PC-9 (cell line): Measurements from ENCODE around the gene NSD2. TPM values are rescaled to one million over a fixed set of nuclear protein-coding genes. Genes with fewer than 3 reads are reported as not detected.
A peak's percentile ranks its signal among the peaks of the same experiment; 100 is the strongest.

Experiments
- BruUV-seq: library from RNA; stranded (reverse); fragments of 400-500 nt; replicated peaks from 2 replicates; lab custom pipeline; 2021; lab: Mats Ljungman, UMichigan
- CTCF ChIA-PET: fragments of 300-600 bp; sonication (Branson Sonifier 250); formaldehyde crosslinking; loops from one replicate; lab custom pipeline; 2022; ENCODE audit warnings: antibody characterized with exemption; lab: Charles Lee
- POLR2A ChIA-PET: fragments of 300-600 bp; sonication (Branson Sonifier 250); formaldehyde crosslinking; loops from one replicate; lab custom pipeline; 2022; ENCODE audit warnings: antibody characterized with exemption; ENCODE audit not compliant: unreplicated experiment; lab: Charles Lee
- DNase-seq, 2 experiments: peaks; one replicate each; pipeline versions ENCODE4 v3.0.0 to v3.0.0-alpha.2; 2015 to 2022; ENCODE audit warnings: mixed read lengths in 1 of 2
- H2AFZ ChIP-seq: fragments of 200-600 bp; sonication (generic); 2 replicates; pipeline ENCODE4 v1.8.1; 2017; ENCODE audit warnings: antibody characterized with exemption
- H3F3A ChIP-seq: fragments of 200-600 bp; sonication (generic); 2 replicates; pipeline ENCODE4 v1.8.1; 2017; ENCODE audit warnings: antibody characterized with exemption, mild to moderate bottlenecking, low read depth; ENCODE audit not compliant: insufficient read depth
- H3K27ac ChIP-seq: fragments of 200-600 bp; sonication (generic); 2 replicates; pipeline ENCODE4 v1.6.1; 2016; ENCODE audit warnings: mixed run types
- H3K27me3 ChIP-seq: fragments of 200-600 bp; sonication (generic); 2 replicates; pipeline ENCODE4 v1.6.1; 2016; ENCODE audit warnings: low read depth, mixed run types; ENCODE audit not compliant: insufficient read depth
- H3K36me3 ChIP-seq: fragments of 200-600 bp; sonication (generic); 2 replicates; pipeline ENCODE4 v1.6.1; 2016; ENCODE audit warnings: low read depth, mixed run types
- H3K4me1 ChIP-seq: fragments of 200-600 bp; sonication (generic); replicated peaks from 2 replicates; pipeline ENCODE4 v1.6.1; 2016; ENCODE audit warnings: mixed run types; ENCODE audit not compliant: insufficient read depth
- H3K4me2 ChIP-seq: fragments of 200-600 bp; sonication (generic); 2 replicates; pipeline ENCODE4 v1.6.1; 2017; ENCODE audit warnings: mixed run types
- H3K4me3 ChIP-seq: fragments of 200-600 bp; sonication (generic); 2 replicates; pipeline ENCODE4 v1.6.1; 2016; ENCODE audit warnings: mixed run types
- H3K79me2 ChIP-seq: fragments of 200-600 bp; sonication (generic); 2 replicates; pipeline ENCODE4 v1.6.1; 2017; ENCODE audit warnings: low read depth, mixed run types
- H3K9me2 ChIP-seq: fragments of 200-600 bp; sonication (generic); 2 replicates; pipeline ENCODE4 v1.8.1; 2017; ENCODE audit warnings: mild to moderate bottlenecking; ENCODE audit not compliant: insufficient read depth
- H3K9me3 ChIP-seq: fragments of 200-600 bp; sonication (generic); 2 replicates; pipeline ENCODE4 v1.8.1; 2016; ENCODE audit warnings: low read depth; ENCODE audit not compliant: insufficient read depth
- H4K20me1 ChIP-seq: fragments of 200-600 bp; sonication (generic); 2 replicates; pipeline ENCODE4 v1.8.1; 2017; ENCODE audit not compliant: insufficient read depth
- EZH2 ChIP-seq: fragments of 200-600 bp; sonication (generic); IDR thresholded peaks from 2 replicates; pipeline ENCODE4 v1.8.0; 2017; ENCODE audit warnings: antibody characterized with exemption, low read depth
- intact Hi-C: fragments of 100-400 bp; cut with micrococcal nuclease; formaldehyde crosslinking; loops from one replicate; pipeline ENCODE4 v1.10.0; 2022; ENCODE audit not compliant: unreplicated experiment
- total RNA-seq: library from RNA; stranded (reverse); gene quantifications from 2 replicates; pipeline ENCODE4 v1.2.3, GENCODE V29; 2021
- TF ChIP-seq, protein P1 (sequence below): fragments of 200-600 bp; sonication (generic); conservative IDR thresholded peaks from 2 replicates; pipeline ENCODE4 v1.6.1; 2017; ENCODE audit warnings: mixed run types, antibody characterized with exemption, mild to moderate bottlenecking, moderate library complexity

NSD2 gene
- total RNA-seq, 1 experiment from 2014 or later: 176 TPM

DNA sequence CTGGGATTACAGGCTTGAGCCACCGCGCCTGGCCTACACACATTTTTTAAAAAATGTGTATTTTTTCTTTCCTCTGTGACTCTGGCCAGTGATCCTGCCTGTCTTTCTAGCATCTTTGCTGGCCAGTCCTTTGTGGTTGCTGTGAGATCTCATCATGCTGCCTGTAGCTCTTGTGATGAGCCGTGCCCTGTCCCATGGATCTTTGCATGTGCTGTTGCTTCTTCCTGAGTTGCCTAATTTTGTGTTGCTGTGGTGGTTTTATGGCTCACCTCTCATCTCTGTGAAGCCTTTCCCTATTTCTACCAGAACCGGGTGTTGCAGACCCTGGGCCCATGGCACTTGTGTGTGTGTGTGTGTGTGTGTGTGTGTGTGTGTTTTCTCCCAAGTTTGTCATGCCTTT is 8.3 kb downstream of the NSD2 start:
- no peaks in the 10 kb centered on the region for H3K4me1 ChIP-seq
- no peaks in the 10 kb centered on the region for H3K27me3 ChIP-seq
- H3K27ac ChIP-seq: 0 out of 2 replicates have a peak overlapping the region, but pooled peaks have one; percentile 3
- intact Hi-C loops: no loop called here
- no peak overlapping the region for H2AFZ ChIP-seq
- no peak overlapping the region for H3K4me2 ChIP-seq
- DNase-seq: no peak
- H3K79me2 ChIP-seq: peaks cover 95% of the 10 kb centered on the region
- no peaks in the 10 kb centered on the region for H3K9me2 ChIP-seq
- BruUV-seq: no TSS peak
- 0 out of 2 replicates have a peak, but pooled peaks cover 1% of the 10 kb centered on the region for H3K36me3 ChIP-seq
- 0 out of 2 replicates have a peak, but pooled peaks cover 9% of the 10 kb centered on the region for H3F3A ChIP-seq
- POLR2A ChIA-PET: no interaction called here
- TF ChIP-seq, protein P1, sequence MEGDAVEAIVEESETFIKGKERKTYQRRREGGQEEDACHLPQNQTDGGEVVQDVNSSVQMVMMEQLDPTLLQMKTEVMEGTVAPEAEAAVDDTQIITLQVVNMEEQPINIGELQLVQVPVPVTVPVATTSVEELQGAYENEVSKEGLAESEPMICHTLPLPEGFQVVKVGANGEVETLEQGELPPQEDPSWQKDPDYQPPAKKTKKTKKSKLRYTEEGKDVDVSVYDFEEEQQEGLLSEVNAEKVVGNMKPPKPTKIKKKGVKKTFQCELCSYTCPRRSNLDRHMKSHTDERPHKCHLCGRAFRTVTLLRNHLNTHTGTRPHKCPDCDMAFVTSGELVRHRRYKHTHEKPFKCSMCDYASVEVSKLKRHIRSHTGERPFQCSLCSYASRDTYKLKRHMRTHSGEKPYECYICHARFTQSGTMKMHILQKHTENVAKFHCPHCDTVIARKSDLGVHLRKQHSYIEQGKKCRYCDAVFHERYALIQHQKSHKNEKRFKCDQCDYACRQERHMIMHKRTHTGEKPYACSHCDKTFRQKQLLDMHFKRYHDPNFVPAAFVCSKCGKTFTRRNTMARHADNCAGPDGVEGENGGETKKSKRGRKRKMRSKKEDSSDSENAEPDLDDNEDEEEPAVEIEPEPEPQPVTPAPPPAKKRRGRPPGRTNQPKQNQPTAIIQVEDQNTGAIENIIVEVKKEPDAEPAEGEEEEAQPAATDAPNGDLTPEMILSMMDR: no peak
- TF ChIP-seq EZH2: no peak
- no peak overlapping the region for H3K4me3 ChIP-seq
- H4K20me1 ChIP-seq: peaks cover 31% of the 10 kb centered on the region
- CTCF ChIA-PET: no interaction called here
- no peaks in the 10 kb centered on the region for H3K9me3 ChIP-seq

DNA sequence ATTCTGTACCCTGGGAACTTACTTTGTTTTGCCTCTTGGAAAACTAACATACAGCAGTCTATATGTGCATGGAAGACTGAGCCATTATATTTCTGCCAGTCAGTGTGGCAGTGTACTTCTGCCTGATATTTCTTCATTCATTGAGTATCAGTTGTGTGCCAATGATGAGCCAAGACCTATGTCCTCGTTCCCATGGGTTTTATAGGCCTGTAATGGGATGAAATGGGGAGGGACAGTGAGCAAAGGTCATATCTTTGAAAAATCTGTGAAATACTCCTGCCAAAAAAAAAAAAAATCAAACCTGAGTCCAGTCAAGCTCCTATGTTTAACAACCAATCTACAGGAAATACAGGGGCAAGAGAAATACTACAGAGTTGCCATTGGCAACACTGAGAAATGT is 9.1 kb downstream of the NSD2 start:
- no peaks in the 10 kb centered on the region for H3K36me3 ChIP-seq
- H3F3A ChIP-seq: 0 out of 2 replicates have a peak, but pooled peaks cover 9% of the 10 kb centered on the region
- intact Hi-C loops: no loop called here
- peak overlapping the region; percentile 16; the same call in 1 of the 2 replicates for H3K4me2 ChIP-seq
- H3K9me3 ChIP-seq: no peaks in the 10 kb centered on the region
- no peaks in the 10 kb centered on the region for H3K27me3 ChIP-seq
- no TSS peak for BruUV-seq
- H4K20me1 ChIP-seq: peaks cover 34% of the 10 kb centered on the region
- CTCF ChIA-PET: interaction anchor here (0.7 kb wide), 1 partner anchor 20 kb away, joined by 4 read pairs; no protein-coding TSS in a partner anchor
- H3K79me2 ChIP-seq: peaks cover 94% of the 10 kb centered on the region
- H2AFZ ChIP-seq: no peak overlapping the region
- no peaks in the 10 kb centered on the region for H3K4me1 ChIP-seq
- POLR2A ChIA-PET: no interaction called here
- no peak for TF ChIP-seq EZH2
- 0 out of 2 replicates have a peak overlapping the region, but pooled peaks have one; percentile 3 for H3K27ac ChIP-seq
- H3K9me2 ChIP-seq: no peaks in the 10 kb centered on the region
- no peak for DNase-seq
- H3K4me3 ChIP-seq: no peak overlapping the region

DNA sequence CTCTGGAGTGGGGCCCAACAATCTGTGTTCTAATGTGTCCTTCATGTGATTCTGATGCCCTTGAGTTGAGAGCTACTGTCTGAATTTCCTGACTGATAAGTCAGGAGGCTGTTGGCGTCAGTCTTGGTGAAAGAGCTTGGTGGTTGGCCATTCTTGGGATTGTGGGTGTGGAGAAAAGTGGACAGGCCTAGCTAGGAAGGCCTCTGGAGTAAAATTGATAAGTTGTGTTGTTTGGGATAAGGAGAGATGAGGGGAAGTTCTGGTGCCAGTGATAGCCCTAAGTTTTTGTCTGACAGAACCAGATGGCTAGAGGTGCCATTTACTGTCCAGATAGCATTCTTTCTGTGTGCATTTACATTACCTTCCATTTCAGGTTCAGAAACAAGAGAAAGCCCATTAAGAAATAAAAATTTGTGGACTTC is 11.7 kb downstream of the NSD2 start:
- CTCF ChIA-PET: no interaction called here
- no peak overlapping the region for H3K27ac ChIP-seq
- H3K4me3 ChIP-seq: no peak overlapping the region
- no peaks in the 10 kb centered on the region for H3K27me3 ChIP-seq
- H3K79me2 ChIP-seq: peaks cover 94% of the 10 kb centered on the region
- no peaks in the 10 kb centered on the region for H3K4me1 ChIP-seq
- H3K9me3 ChIP-seq: no peaks in the 10 kb centered on the region
- peaks cover 44% of the 10 kb centered on the region for H4K20me1 ChIP-seq
- TF ChIP-seq, protein P1: no peak
- no peak for TF ChIP-seq EZH2
- POLR2A ChIA-PET: no interaction called here
- H3K4me2 ChIP-seq: no peak overlapping the region
- H2AFZ ChIP-seq: no peak overlapping the region
- intact Hi-C loops: no loop called here
- H3K36me3 ChIP-seq: no peaks in the 10 kb centered on the region; the same call in 1 of the 2 replicates
- DNase-seq: no peak
- no peaks in the 10 kb centered on the region for H3K9me2 ChIP-seq
- H3F3A ChIP-seq: peaks cover 15% of the 10 kb centered on the region; the same call in 1 of the 2 replicates
- no TSS peak for BruUV-seq
